Endothelial cell of umbilical vein (primary cell): Measurements from ENCODE around the gene CACNB1.

Experiments
- EZH2 ChIP-seq: IDR thresholded peaks from 2 replicates; pipeline ENCODE4 v1.6.1; 2012; ENCODE audit warnings: borderline replicate concordance, low read depth, mild to moderate bottlenecking, moderate library complexity, low read length, inconsistent platforms; ENCODE audit not compliant: severe bottlenecking
- POLR2AphosphoS5 ChIP-seq: IDR thresholded peaks from 2 replicates; pipeline ENCODE4 v1.6.1; 2012; ENCODE audit warnings: low read depth, mild to moderate bottlenecking, control low read depth, low read length, moderate library complexity; ENCODE audit not compliant: insufficient read depth

GRCh38 chr17:39187152-39187830 lies 10.2 kb downstream of the CACNB1 start:
- no peak for TF ChIP-seq EZH2
- no peak for TF ChIP-seq POLR2AphosphoS5
